Astrocyte of the spinal cord (primary cell): Measurements from ENCODE around the gene NPAS3.

Experiments
- DNase-seq: peaks from one replicate; pipeline ENCODE4 v3.0.0; 2011; ENCODE audit warnings: low read depth, low spot score
- H3K4me3 ChIP-seq: 2 replicates; pipeline ENCODE4 v1.5.1; 2011; ENCODE audit warnings: low read depth, mild to moderate bottlenecking, low read length, moderate library complexity
- CTCF ChIP-seq: IDR thresholded peaks from 2 replicates; pipeline ENCODE4 v1.5.1; 2012; ENCODE audit warnings: low read depth, mild to moderate bottlenecking, low read length, inconsistent platforms
- in situ Hi-C: cut with HindIII; loops from 2 replicates; pipeline ENCODE4 v1.10.0; 2017; ENCODE audit warnings: low sequenced_read_pairs

NPAS3 gene

DNA sequence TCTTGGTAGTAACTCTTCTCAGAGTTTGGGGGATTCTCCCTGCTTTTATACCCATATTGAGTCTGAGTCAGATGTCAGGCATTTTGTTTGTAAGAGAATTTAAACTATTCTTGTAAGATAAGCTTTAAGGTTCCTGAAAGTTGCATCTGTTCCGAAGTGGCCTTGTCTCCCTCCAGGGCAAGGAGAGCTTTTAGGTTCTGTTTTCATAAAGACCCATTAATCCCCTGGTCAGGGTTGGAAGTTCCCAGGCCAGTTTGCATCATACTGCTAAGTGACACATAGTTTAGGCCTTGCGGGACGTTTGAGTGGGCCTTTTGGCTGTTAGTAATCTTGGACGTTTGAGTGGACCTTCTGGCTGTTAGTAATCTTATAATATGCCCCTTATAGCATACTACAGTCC is 396.7 kb downstream of the NPAS3 start:
- no peak for DNase-seq
- in situ Hi-C loops: no loop called here
- TF ChIP-seq CTCF: no peak
- no peak overlapping the region for H3K4me3 ChIP-seq

- no peak overlapping the region for H3K4me3 ChIP-seq
- no peak for DNase-seq
- in situ Hi-C loops: no loop called here
- TF ChIP-seq CTCF: no peak
These were observed 403.8 kb downstream of the NPAS3 start for GRCh38 chr14:33342299-33342974.

DNA sequence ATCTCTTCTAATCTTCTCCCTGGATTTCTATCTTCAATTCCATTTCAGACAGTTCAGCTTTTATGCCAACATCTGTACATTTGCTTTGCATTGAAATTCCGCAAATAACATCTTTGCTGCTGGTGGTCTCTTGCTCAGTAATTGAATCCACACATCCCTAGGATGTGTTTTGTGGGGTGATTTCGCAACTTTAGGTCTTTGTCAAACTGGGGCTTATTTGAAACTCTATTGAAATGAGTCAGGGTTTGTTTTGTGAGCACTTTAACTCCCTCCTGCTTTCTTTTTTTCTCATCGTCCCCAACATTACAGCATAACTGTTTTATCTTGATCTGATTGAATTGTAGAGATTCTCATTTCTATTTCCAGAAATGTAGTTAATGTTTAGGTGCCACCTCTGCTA is 404.3 kb downstream of the NPAS3 start:
- DNase-seq: peak; percentile 18
- H3K4me3 ChIP-seq: no peak overlapping the region
- no peak for TF ChIP-seq CTCF
- in situ Hi-C loops: no loop called here

GRCh38 chr14:33347796-33348195 is 409.1 kb downstream of the NPAS3 start:
- in situ Hi-C loops: no loop called here
- DNase-seq: no peak

GRCh38 chr14:33348510-33348909 is 409.8 kb downstream of the NPAS3 start:
- DNase-seq: no peak
- in situ Hi-C loops: no loop called here
- no peak overlapping the region for H3K4me3 ChIP-seq
- no peak for TF ChIP-seq CTCF

More at GRCh38 chr14:33347796-33348195, 409.1 kb downstream of the NPAS3 start:
- TF ChIP-seq CTCF: no peak
- no peak overlapping the region for H3K4me3 ChIP-seq

DNA sequence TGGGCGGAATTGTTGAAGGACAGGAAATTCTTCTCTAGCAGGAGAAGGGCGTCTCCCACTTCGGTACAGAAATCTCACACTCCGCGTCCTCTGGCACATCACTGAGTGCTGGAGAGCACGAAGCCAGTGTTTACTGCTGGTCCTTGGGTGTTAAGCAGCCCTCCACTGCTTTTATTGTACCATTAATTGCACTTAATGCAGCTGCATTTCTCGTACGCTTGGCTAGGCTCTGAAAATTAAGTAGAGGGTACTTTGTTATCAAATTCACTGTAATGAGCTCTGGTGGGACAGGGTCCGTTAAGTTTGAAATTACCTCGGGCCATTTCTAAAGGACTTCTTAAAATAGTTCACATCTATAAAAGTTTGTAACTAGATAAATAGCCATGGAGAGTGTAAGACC is 411.2 kb downstream of the NPAS3 start:
- in situ Hi-C loops: no loop called here
- TF ChIP-seq CTCF: no peak
- H3K4me3 ChIP-seq: no peak overlapping the region
- DNase-seq: no peak
